SK-N-SH treated with all-trans-retinoic acid at 6 μM for 48 hours (cell line): ENCODE data around the gene OPN4.

Experiments used
- CSRNP3 ChIP-seq: fragments of 250-450 bp; sonication (Bioruptor Pico); IDR thresholded peaks from 2 replicates; pipeline ENCODE4 v1.5.1; 2021; ENCODE audit warnings: mild to moderate bottlenecking, moderate library complexity
- ESRRG ChIP-seq: fragments of 250-450 bp; sonication (Bioruptor Pico); IDR thresholded peaks from 2 replicates; pipeline ENCODE4 v1.6.1; 2021; ENCODE audit warnings: mild to moderate bottlenecking
- GLIS3 ChIP-seq: fragments of 250-450 bp; sonication (Bioruptor Pico); IDR thresholded peaks from 2 replicates; pipeline ENCODE4 v1.5.0; 2020; ENCODE audit warnings: mild to moderate bottlenecking, moderate library complexity
- POU6F1 ChIP-seq: fragments of 250-450 bp; sonication (Bioruptor Pico); IDR thresholded peaks from 2 replicates; pipeline ENCODE4 v1.8.0; 2021; ENCODE audit warnings: low read depth, mild to moderate bottlenecking, moderate library complexity, borderline replicate concordance
- TSHZ2 ChIP-seq: fragments of 250-450 bp; sonication (Bioruptor Pico); IDR thresholded peaks from 2 replicates; pipeline ENCODE4 v1.5.0; 2020; ENCODE audit warnings: mild to moderate bottlenecking, moderate library complexity
- ZC3H10 ChIP-seq: fragments of 250-450 bp; sonication (Bioruptor Pico); IDR thresholded peaks from 2 replicates; pipeline ENCODE4 v1.5.1; 2021; ENCODE audit warnings: mild to moderate bottlenecking, moderate library complexity
- ZFP3 ChIP-seq: fragments of 250-450 bp; sonication (Bioruptor Pico); IDR thresholded peaks from 2 replicates; pipeline ENCODE4 v1.5.0; 2020; ENCODE audit warnings: mild to moderate bottlenecking, moderate library complexity

GRCh38 chr10:86659721-86660453 is 5.5 kb downstream of the OPN4 start:
- TF ChIP-seq CSRNP3 (CRISPR knock-in tag): no peak
- no peak for TF ChIP-seq TSHZ2 (CRISPR knock-in tag)
- TF ChIP-seq ESRRG (CRISPR knock-in tag): no peak
- TF ChIP-seq ZFP3 (CRISPR knock-in tag): no peak
- no peak for TF ChIP-seq GLIS3
- TF ChIP-seq ZC3H10 (CRISPR knock-in tag): no peak
- TF ChIP-seq POU6F1 (CRISPR knock-in tag): no peak
